Adrenal gland (tissue), 5 donors: ENCODE measurements around the gene SCFD2.

ENCODE experiments used
- POLR2A ChIP-seq, 2 donors: fragments of 450-650 bp; IDR thresholded peaks; one replicate each; pipeline ENCODE4 v1.6.1; 2017; ENCODE audit warnings: antibody characterized with exemption in 2 of 2, mild to moderate bottlenecking in 2 of 2, moderate library complexity in 1 of 2
- TF ChIP-seq, protein P1 (sequence below), 6 experiments: fragments of 450-650 bp in 4 of 6; fragments of 200-600 bp in 2 of 6; sonication (generic) in 1 of 6; IDR thresholded peaks; 1 replicate in 5 of 6; 2 replicates in 1 of 6; pipeline versions ENCODE4 v1.5.1 to v1.8.0; 2016 to 2021; ENCODE audit warnings: antibody characterized with exemption in 6 of 6, mild to moderate bottlenecking in 2 of 6, moderate library complexity in 1 of 6
- donor health status: DM: no; HTN: no; CAD: no.

DNA sequence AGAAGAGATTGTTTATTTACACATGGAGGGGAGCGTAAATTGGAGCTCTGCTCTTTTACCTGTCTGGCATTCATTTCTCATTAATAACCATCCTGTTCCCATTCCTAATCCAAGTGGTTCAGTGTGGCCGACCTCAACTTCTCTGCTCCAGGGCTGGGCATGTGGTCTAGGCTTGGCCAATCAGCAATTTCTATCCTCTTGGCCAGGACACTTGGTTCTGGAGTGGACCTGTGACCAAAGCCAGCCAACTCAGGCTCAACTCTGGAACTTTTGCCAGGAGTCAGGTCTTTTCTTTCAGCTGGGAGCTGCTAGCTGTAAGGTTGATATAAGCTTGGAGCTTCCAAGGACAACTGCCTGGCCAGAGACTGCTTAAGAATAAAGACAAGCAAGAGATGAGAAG is 519.4 kb downstream of the SCFD2 start:
- TF ChIP-seq, protein P1, sequence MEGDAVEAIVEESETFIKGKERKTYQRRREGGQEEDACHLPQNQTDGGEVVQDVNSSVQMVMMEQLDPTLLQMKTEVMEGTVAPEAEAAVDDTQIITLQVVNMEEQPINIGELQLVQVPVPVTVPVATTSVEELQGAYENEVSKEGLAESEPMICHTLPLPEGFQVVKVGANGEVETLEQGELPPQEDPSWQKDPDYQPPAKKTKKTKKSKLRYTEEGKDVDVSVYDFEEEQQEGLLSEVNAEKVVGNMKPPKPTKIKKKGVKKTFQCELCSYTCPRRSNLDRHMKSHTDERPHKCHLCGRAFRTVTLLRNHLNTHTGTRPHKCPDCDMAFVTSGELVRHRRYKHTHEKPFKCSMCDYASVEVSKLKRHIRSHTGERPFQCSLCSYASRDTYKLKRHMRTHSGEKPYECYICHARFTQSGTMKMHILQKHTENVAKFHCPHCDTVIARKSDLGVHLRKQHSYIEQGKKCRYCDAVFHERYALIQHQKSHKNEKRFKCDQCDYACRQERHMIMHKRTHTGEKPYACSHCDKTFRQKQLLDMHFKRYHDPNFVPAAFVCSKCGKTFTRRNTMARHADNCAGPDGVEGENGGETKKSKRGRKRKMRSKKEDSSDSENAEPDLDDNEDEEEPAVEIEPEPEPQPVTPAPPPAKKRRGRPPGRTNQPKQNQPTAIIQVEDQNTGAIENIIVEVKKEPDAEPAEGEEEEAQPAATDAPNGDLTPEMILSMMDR (IDR thresholded peaks at IDR 0.05), result no peak
- TF ChIP-seq POLR2A (IDR thresholded peaks at IDR 0.05), result no peak
